ENCODE results near the gene NSMCE1.

NSMCE1 gene

GRCh38 chr16:27224741-27225300 lies 43.8 kb downstream of the NSMCE1 start:
- no peak overlapping the region for H3K4me3 ChIP-seq (ENCODE audit: low read depth, low read length)
- WGBS (ENCODE audit: extremely low coverage, insufficient coverage, insufficient read length): no CpG with 5 or more reads among the region's 19 CpGs
- H2BK12ac ChIP-seq (ENCODE audit: low read length): no peak overlapping the region
- no peak overlapping the region for H3K4ac ChIP-seq (ENCODE audit: low read depth, low read length)
- H4K8ac ChIP-seq (ENCODE audit: low read depth, low read length): no peak overlapping the region
- peak overlapping the region; percentile 5 for H3K14ac ChIP-seq (ENCODE audit: low read length)
- no peak overlapping the region for H3K9ac ChIP-seq (ENCODE audit: low read length)
- H2BK120ac ChIP-seq (ENCODE audit: insufficient read depth, low read length, poor library complexity): no peak overlapping the region
- H3K4me2 ChIP-seq (ENCODE audit: low read length): no peak overlapping the region
- peaks cover 9% of the 10 kb centered on the region for H3K79me1 ChIP-seq (ENCODE audit: low read length)
- no peak overlapping the region for H2BK5ac ChIP-seq (ENCODE audit: low read depth, low read length, poor library complexity)
- no peak overlapping the region for H3K23ac ChIP-seq (ENCODE audit: low read length)
- no peaks in the 10 kb centered on the region for H3K27me3 ChIP-seq (ENCODE audit: insufficient read depth, low read length)
- peaks cover 2% of the 10 kb centered on the region for H3K9me3 ChIP-seq (ENCODE audit: insufficient read depth, low read depth, low read length)
- no peak overlapping the region for H3K18ac ChIP-seq (ENCODE audit: low read length)
- H4K12ac ChIP-seq (ENCODE audit: low read depth, low read length): no peak overlapping the region
- peaks cover 0 to 5% of the 10 kb centered on the region in 2 experiments for H3K36me3 ChIP-seq (ENCODE audit: control insufficient read depth in 1 of 2, insufficient read depth in 2 of 2, low read length in 2 of 2)
- no peak overlapping the region for H4K91ac ChIP-seq (ENCODE audit: low read depth, low read length)
- H3K79me2 ChIP-seq (ENCODE audit: control insufficient read depth, insufficient read depth, low read length, poor library complexity): no peaks in the 10 kb centered on the region
- no peak overlapping the region for H2AK5ac ChIP-seq (ENCODE audit: low read length)
- H3K4me1 ChIP-seq (ENCODE audit: control insufficient read depth in 1 of 2, insufficient read depth in 2 of 2, low read length in 2 of 2): peaks cover 10 to 13% of the 10 kb centered on the region in 2 experiments
- no peak overlapping the region for H2AFZ ChIP-seq (ENCODE audit: insufficient read depth, low read length, poor library complexity)
- DNase-seq: no peak
- no peak overlapping the region for H3K27ac ChIP-seq (ENCODE audit: low read depth, low read length)

GRCh38 chr16:27224271-27224737 lies 44.3 kb downstream of the NSMCE1 start:
- H3K4me3 ChIP-seq (ENCODE audit: low read depth, low read length): no peak overlapping the region
- no peaks in the 10 kb centered on the region for H3K79me2 ChIP-seq (ENCODE audit: control insufficient read depth, insufficient read depth, low read length, poor library complexity)
- peaks cover 10 to 13% of the 10 kb centered on the region in 2 experiments for H3K4me1 ChIP-seq (ENCODE audit: control insufficient read depth in 1 of 2, insufficient read depth in 2 of 2, low read length in 2 of 2)
- no peak overlapping the region for H3K18ac ChIP-seq (ENCODE audit: low read length)
- H2AFZ ChIP-seq (ENCODE audit: insufficient read depth, low read length, poor library complexity): no peak overlapping the region
- no peak overlapping the region for H2AK5ac ChIP-seq (ENCODE audit: low read length)
- H3K27me3 ChIP-seq (ENCODE audit: insufficient read depth, low read length): no peaks in the 10 kb centered on the region
- H4K12ac ChIP-seq (ENCODE audit: low read depth, low read length): no peak overlapping the region
- H4K91ac ChIP-seq (ENCODE audit: low read depth, low read length): no peak overlapping the region
- H3K27ac ChIP-seq (ENCODE audit: low read depth, low read length): no peak overlapping the region
- peak overlapping the region; percentile 27 for H2BK12ac ChIP-seq (ENCODE audit: low read length)
- peak overlapping the region; percentile 5 for H3K14ac ChIP-seq (ENCODE audit: low read length)
- H3K79me1 ChIP-seq (ENCODE audit: low read length): peaks cover 9% of the 10 kb centered on the region
- no peak overlapping the region for H3K23ac ChIP-seq (ENCODE audit: low read length)
- no peak overlapping the region for H3K9ac ChIP-seq (ENCODE audit: low read length)
- no peak overlapping the region for H4K8ac ChIP-seq (ENCODE audit: low read depth, low read length)
- H3K4me2 ChIP-seq (ENCODE audit: low read length): no peak overlapping the region
- DNase-seq: no peak
- no peak overlapping the region for H2BK120ac ChIP-seq (ENCODE audit: insufficient read depth, low read length, poor library complexity)
- peak overlapping the region; percentile 5 for H2BK5ac ChIP-seq (ENCODE audit: low read depth, low read length, poor library complexity)
- H3K36me3 ChIP-seq (ENCODE audit: control insufficient read depth in 1 of 2, insufficient read depth in 2 of 2, low read length in 2 of 2): peaks cover 3 to 4% of the 10 kb centered on the region in 2 experiments
- no CpG with 5 or more reads among the region's 14 CpGs for WGBS (ENCODE audit: extremely low coverage, insufficient coverage, insufficient read length)
- peaks cover 2% of the 10 kb centered on the region for H3K9me3 ChIP-seq (ENCODE audit: insufficient read depth, low read depth, low read length)
- H3K4ac ChIP-seq (ENCODE audit: low read depth, low read length): no peak overlapping the region

GRCh38 chr16:27223701-27224100 lies 44.9 kb downstream of the NSMCE1 start:
- H3K79me2 ChIP-seq (ENCODE audit: control insufficient read depth, insufficient read depth, low read length, poor library complexity): no peaks in the 10 kb centered on the region
- H3K4ac ChIP-seq (ENCODE audit: low read depth, low read length): no peak overlapping the region
- no peak overlapping the region for H2BK5ac ChIP-seq (ENCODE audit: low read depth, low read length, poor library complexity)
- no CpG with 5 or more reads among the region's 6 CpGs for WGBS (ENCODE audit: extremely low coverage, insufficient coverage, insufficient read length)
- H3K23ac ChIP-seq (ENCODE audit: low read length): no peak overlapping the region
- H3K18ac ChIP-seq (ENCODE audit: low read length): no peak overlapping the region
- H3K4me2 ChIP-seq (ENCODE audit: low read length): no peak overlapping the region
- no peak overlapping the region for H4K8ac ChIP-seq (ENCODE audit: low read depth, low read length)
- H3K27me3 ChIP-seq (ENCODE audit: insufficient read depth, low read length): no peaks in the 10 kb centered on the region
- no peak overlapping the region for H2AFZ ChIP-seq (ENCODE audit: insufficient read depth, low read length, poor library complexity)
- H3K4me1 ChIP-seq (ENCODE audit: control insufficient read depth in 1 of 2, insufficient read depth in 2 of 2, low read length in 2 of 2): peaks cover 10 to 13% of the 10 kb centered on the region in 2 experiments
- peak overlapping the region; percentile 18 for H3K4me3 ChIP-seq (ENCODE audit: low read depth, low read length)
- peak overlapping the region; percentile 8 for H2AK5ac ChIP-seq (ENCODE audit: low read length)
- no peak overlapping the region for H4K12ac ChIP-seq (ENCODE audit: low read depth, low read length)
- no peak overlapping the region for H3K14ac ChIP-seq (ENCODE audit: low read length)
- H3K9ac ChIP-seq (ENCODE audit: low read length): no peak overlapping the region
- peak overlapping the region; percentile 41 for H2BK120ac ChIP-seq (ENCODE audit: insufficient read depth, low read length, poor library complexity)
- H3K27ac ChIP-seq (ENCODE audit: low read depth, low read length): no peak overlapping the region
- DNase-seq: peak in 1 of 2 donors; percentile 50
- peak overlapping the region; percentile 41 for H4K91ac ChIP-seq (ENCODE audit: low read depth, low read length)
- H3K9me3 ChIP-seq (ENCODE audit: insufficient read depth, low read depth, low read length): peaks cover 2% of the 10 kb centered on the region
- H3K79me1 ChIP-seq (ENCODE audit: low read length): peaks cover 9% of the 10 kb centered on the region
- peaks cover 4 to 5% of the 10 kb centered on the region in 2 experiments for H3K36me3 ChIP-seq (ENCODE audit: control insufficient read depth in 1 of 2, insufficient read depth in 2 of 2, low read length in 2 of 2)
- no peak overlapping the region for H2BK12ac ChIP-seq (ENCODE audit: low read length)

GRCh38 chr16:27223226-27223610 lies 45.4 kb downstream of the NSMCE1 start:
- H3K79me2 ChIP-seq (ENCODE audit: control insufficient read depth, insufficient read depth, low read length, poor library complexity): no peaks in the 10 kb centered on the region
- WGBS (ENCODE audit: extremely low coverage, insufficient coverage, insufficient read length): no CpG with 5 or more reads among the region's 8 CpGs
- no peak overlapping the region for H3K14ac ChIP-seq (ENCODE audit: low read length)
- H3K4me2 ChIP-seq (ENCODE audit: low read length): no peak overlapping the region
- peak overlapping the region; percentile 41 for H2BK120ac ChIP-seq (ENCODE audit: insufficient read depth, low read length, poor library complexity)
- H3K9ac ChIP-seq (ENCODE audit: low read length): no peak overlapping the region
- H3K9me3 ChIP-seq (ENCODE audit: insufficient read depth, low read depth, low read length): peaks cover 2% of the 10 kb centered on the region
- H3K27ac ChIP-seq (ENCODE audit: low read depth, low read length): no peak overlapping the region
- H3K23ac ChIP-seq (ENCODE audit: low read length): no peak overlapping the region
- peaks cover 9% of the 10 kb centered on the region for H3K79me1 ChIP-seq (ENCODE audit: low read length)
- H3K4ac ChIP-seq (ENCODE audit: low read depth, low read length): no peak overlapping the region
- H2BK12ac ChIP-seq (ENCODE audit: low read length): no peak overlapping the region
- no peak for DNase-seq
- no peak overlapping the region for H2AFZ ChIP-seq (ENCODE audit: insufficient read depth, low read length, poor library complexity)
- no peak overlapping the region for H3K18ac ChIP-seq (ENCODE audit: low read length)
- H3K4me3 ChIP-seq (ENCODE audit: low read depth, low read length): no peak overlapping the region
- H4K91ac ChIP-seq (ENCODE audit: low read depth, low read length): peak overlapping the region; percentile 41
- peak overlapping the region; percentile 8 for H2AK5ac ChIP-seq (ENCODE audit: low read length)
- H4K8ac ChIP-seq (ENCODE audit: low read depth, low read length): peak overlapping the region; percentile 47
- peaks cover 4 to 5% of the 10 kb centered on the region in 2 experiments for H3K36me3 ChIP-seq (ENCODE audit: control insufficient read depth in 1 of 2, insufficient read depth in 2 of 2, low read length in 2 of 2)
- H3K27me3 ChIP-seq (ENCODE audit: insufficient read depth, low read length): no peaks in the 10 kb centered on the region
- H3K4me1 ChIP-seq (ENCODE audit: control insufficient read depth in 1 of 2, insufficient read depth in 2 of 2, low read length in 2 of 2): peaks cover 10 to 13% of the 10 kb centered on the region in 2 experiments
- H4K12ac ChIP-seq (ENCODE audit: low read depth, low read length): no peak overlapping the region
- H2BK5ac ChIP-seq (ENCODE audit: low read depth, low read length, poor library complexity): no peak overlapping the region
